CD4-positive, CD25-positive, alpha-beta regulatory T cell (primary cell): ENCODE results near the gene USP9Y. TPM values are rescaled to one million over a fixed set of nuclear protein-coding genes. Genes with fewer than 3 reads are reported as not detected.

Source experiments
- ATAC-seq, 2 donors: fragments of 150-1000 bp; cut with Tn5 transposase; one replicate each; pipeline ENCODE4 v1.10.0; 2021; ENCODE audit warnings: low read depth in 2 of 2, moderate number of reproducible peaks in 2 of 2, moderate library complexity in 1 of 2
- DNase-seq, 3 donors: peaks; one replicate each; pipeline versions ENCODE4 v3.0.0 to v3.0.0-alpha.2; 2012 to 2022; ENCODE audit warnings: mixed read lengths in 1 of 3
- H3K27ac ChIP-seq: one replicate; pipeline ENCODE4 v1.7.0; 2013; ENCODE audit warnings: mild to moderate bottlenecking, low read length; ENCODE audit not compliant: insufficient read depth, poor library complexity, severe bottlenecking
- H3K27me3 ChIP-seq: one replicate; pipeline ENCODE4 v1.7.0; 2013; ENCODE audit warnings: low read length; ENCODE audit not compliant: control insufficient read depth, insufficient read depth
- H3K36me3 ChIP-seq: one replicate; pipeline ENCODE4 v1.7.0; 2013; ENCODE audit warnings: mild to moderate bottlenecking, low read length, moderate library complexity; ENCODE audit not compliant: control insufficient read depth, insufficient read depth
- H3K4me1 ChIP-seq: 2 replicates; pipeline ENCODE4 v1.7.0; 2013; ENCODE audit warnings: mild to moderate bottlenecking, low read length; ENCODE audit not compliant: insufficient read depth, control insufficient read depth, poor library complexity, severe bottlenecking
- H3K4me3 ChIP-seq: one replicate; pipeline ENCODE4 v1.7.0; 2013; ENCODE audit warnings: low read depth, mild to moderate bottlenecking, low read length, moderate library complexity
- H3K9me3 ChIP-seq, 2 experiments: 1 replicate in 1 of 2; 2 replicates in 1 of 2; pipeline ENCODE4 v1.7.0; 2013; ENCODE audit warnings: low read length in 2 of 2, mild to moderate bottlenecking in 1 of 2, moderate library complexity in 1 of 2; ENCODE audit not compliant: control insufficient read depth in 2 of 2
- H3K27ac Mint-ChIP-seq, 3 donors: one replicate each; pipeline ENCODE4 v1.8.0; 2020 to 2022; ENCODE audit warnings: mild to moderate bottlenecking in 3 of 3, mixed read lengths in 3 of 3, moderate library complexity in 2 of 3
- H3K27me3 Mint-ChIP-seq: one replicate; pipeline ENCODE4 v1.8.0; 2022; ENCODE audit warnings: mild to moderate bottlenecking, mixed read lengths
- H3K36me3 Mint-ChIP-seq: one replicate; pipeline ENCODE4 v1.8.0; 2020; ENCODE audit warnings: mixed read lengths
- H3K4me1 Mint-ChIP-seq, 4 donors: one replicate each; pipeline ENCODE4 v1.8.0; 2020 to 2022; ENCODE audit warnings: mixed read lengths in 4 of 4, mild to moderate bottlenecking in 1 of 4
- H3K4me3 Mint-ChIP-seq, 4 donors: one replicate each; pipeline ENCODE4 v1.8.0; 2020 to 2022; ENCODE audit warnings: mild to moderate bottlenecking in 4 of 4, mixed read lengths in 4 of 4, moderate library complexity in 3 of 4
- H3K9me3 Mint-ChIP-seq, 7 donors: one replicate each; pipeline ENCODE4 v1.8.0; 2020 to 2022; ENCODE audit warnings: mixed read lengths in 7 of 7, mild to moderate bottlenecking in 3 of 7, moderate library complexity in 2 of 7
- polyA plus RNA-seq, 4 donors: library from polyadenylated mRNA; unstranded; fragments of 300-500 nt; fragmentation: Illumina TruSeq; gene quantifications; one replicate each; pipeline ENCODE4 v1.2.3, GENCODE V29; 2021
- total RNA-seq: library from RNA; stranded (reverse); gene quantifications from one replicate; pipeline ENCODE4 v1.2.3, GENCODE V29; 2022

Gene USP9Y
- total and polyA plus RNA-seq, 5 donors from 2014 or later: 7.9 TPM; not detected in 4

DNA sequence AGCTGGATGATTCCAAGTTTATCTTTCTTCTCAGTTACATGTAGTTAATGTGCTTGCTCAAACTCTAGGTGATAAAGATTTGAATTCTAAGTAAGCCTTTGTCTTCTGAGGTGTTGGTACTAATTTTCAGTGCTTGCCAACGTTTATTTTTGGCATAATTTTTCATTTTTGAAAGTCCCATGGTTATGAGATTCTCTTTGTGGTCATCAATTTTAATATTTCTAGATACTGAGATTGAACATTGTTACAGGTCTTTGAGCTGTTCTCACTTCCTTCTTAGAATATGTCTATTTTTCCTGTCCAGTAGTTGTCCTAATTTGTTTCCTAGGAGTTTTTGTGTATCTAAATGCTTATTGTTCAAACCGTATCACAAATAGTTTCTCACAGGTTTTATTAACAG is 40.4 kb downstream of the USP9Y start:
- Mint-ChIP-seq H3K36me3 (no peaks in the 10 kb centered on the region), H3K27me3 (no peaks in the 10 kb centered on the region), H3K4me3 (no peak overlapping the region), H3K9me3 (no peaks in the 10 kb centered on the region), H3K4me1 (peaks cover 0 to 2% (median 0%) of the 10 kb centered on the region in 4 donors), H3K27ac (no peak overlapping the region)
- H3K4me3 ChIP-seq: no peak overlapping the region
- H3K36me3 ChIP-seq: peaks cover 20% of the 10 kb centered on the region
- H3K4me1 ChIP-seq: no peaks in the 10 kb centered on the region
- no peak for ATAC-seq
- H3K27ac ChIP-seq: no peak overlapping the region
- no peaks in the 10 kb centered on the region for H3K27me3 ChIP-seq
- H3K9me3 ChIP-seq: no peaks in the 10 kb centered on the region
- DNase-seq: no peak

DNA sequence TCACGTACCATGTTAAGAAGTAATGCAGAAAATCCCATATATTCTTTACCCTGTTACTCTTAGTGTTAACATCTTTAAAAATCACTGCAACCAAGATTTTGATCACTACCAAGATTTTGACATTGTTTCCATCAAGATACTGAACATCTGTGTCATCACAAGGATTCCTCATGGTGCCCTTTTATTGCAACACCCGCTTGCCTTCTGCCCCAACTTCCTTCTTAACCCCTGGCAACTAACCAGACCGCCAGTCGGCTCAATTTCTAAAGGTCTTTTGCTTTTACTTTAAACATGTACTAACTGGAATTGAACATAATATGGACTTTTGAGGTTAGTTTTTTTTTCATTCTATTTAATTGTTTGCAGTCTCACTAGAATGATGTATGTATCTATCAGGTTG is 41.7 kb downstream of the USP9Y start:
- ATAC-seq: no peak
- Mint-ChIP-seq H3K4me3 (no peak overlapping the region), H3K36me3 (no peaks in the 10 kb centered on the region), H3K9me3 (no peaks in the 10 kb centered on the region), H3K4me1 (peaks cover 0 to 6% (median 0%) of the 10 kb centered on the region in 4 donors), H3K27me3 (no peaks in the 10 kb centered on the region), H3K27ac (no peak overlapping the region)
- DNase-seq: no peak
- H3K9me3 ChIP-seq: no peaks in the 10 kb centered on the region
- H3K27me3 ChIP-seq: no peaks in the 10 kb centered on the region
- no peaks in the 10 kb centered on the region for H3K4me1 ChIP-seq
- peaks cover 20% of the 10 kb centered on the region for H3K36me3 ChIP-seq
- no peak overlapping the region for H3K4me3 ChIP-seq
- no peak overlapping the region for H3K27ac ChIP-seq

DNA sequence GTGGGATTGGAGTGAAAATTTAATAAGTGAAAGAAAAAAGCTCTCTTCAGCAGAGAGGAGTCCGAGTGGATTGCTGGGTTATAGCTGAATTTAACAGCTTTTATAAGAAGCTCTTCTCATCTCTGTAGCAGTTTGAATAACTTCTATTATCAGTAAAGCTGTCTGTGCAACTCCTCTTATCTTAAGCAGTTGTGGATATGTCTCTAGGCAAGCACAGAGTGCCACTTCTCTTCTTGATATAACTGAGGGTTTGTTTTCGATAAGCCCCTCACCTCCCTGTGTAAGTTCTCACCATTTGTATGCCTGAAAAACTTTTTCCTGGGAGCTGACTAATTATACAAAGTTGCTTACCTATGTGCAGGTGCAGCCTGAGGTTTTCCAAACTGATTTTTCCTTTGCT is 43.1 kb downstream of the USP9Y start:
- H3K36me3 Mint-ChIP-seq: no peaks in the 10 kb centered on the region
- Histone ChIP-seq H3K4me3 (no peak overlapping the region), H3K27me3 (no peaks in the 10 kb centered on the region), H3K36me3 (peaks cover 24% of the 10 kb centered on the region), H3K27ac (no peak overlapping the region), H3K9me3 (no peaks in the 10 kb centered on the region), H3K4me1 (no peaks in the 10 kb centered on the region)
- peaks cover 0 to 6% (median 0%) of the 10 kb centered on the region in 4 donors for H3K4me1 Mint-ChIP-seq
- H3K27me3 Mint-ChIP-seq: no peaks in the 10 kb centered on the region
- H3K4me3 Mint-ChIP-seq: no peak overlapping the region
- H3K27ac Mint-ChIP-seq: no peak overlapping the region
- ATAC-seq (no peak), DNase-seq (no peak)
- H3K9me3 Mint-ChIP-seq: no peaks in the 10 kb centered on the region

DNA sequence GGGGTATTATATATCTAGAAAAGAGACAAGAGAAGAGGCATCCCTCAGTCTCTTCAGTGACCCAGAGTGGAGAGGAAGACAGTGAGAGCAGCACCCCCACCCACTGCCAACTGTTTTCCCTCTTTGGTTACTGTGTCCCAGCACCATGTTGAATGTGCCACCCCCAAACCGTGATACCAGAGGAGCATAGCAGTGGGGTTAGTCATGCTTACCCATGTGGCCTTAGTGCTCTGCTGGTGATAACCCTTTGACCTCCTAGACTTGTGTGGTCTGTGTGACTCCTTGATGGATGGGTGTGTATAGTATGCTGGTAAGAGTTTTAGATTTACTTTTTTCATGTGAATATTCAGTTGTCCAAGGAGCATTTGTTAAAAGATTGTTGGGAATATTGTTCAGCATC is 48.3 kb downstream of the USP9Y start:
- no peaks in the 10 kb centered on the region for H3K9me3 ChIP-seq
- no peaks in the 10 kb centered on the region for H3K4me1 ChIP-seq
- ATAC-seq: no peak
- H3K4me3 ChIP-seq: no peak overlapping the region
- no peak overlapping the region for H3K4me3 Mint-ChIP-seq
- H3K36me3 Mint-ChIP-seq: no peaks in the 10 kb centered on the region
- no peaks in the 10 kb centered on the region for H3K9me3 Mint-ChIP-seq
- H3K27me3 ChIP-seq: no peaks in the 10 kb centered on the region
- H3K27ac Mint-ChIP-seq: no peak overlapping the region
- H3K27me3 Mint-ChIP-seq: no peaks in the 10 kb centered on the region
- peaks cover 0 to 11% (median 3%) of the 10 kb centered on the region in 4 donors for H3K4me1 Mint-ChIP-seq
- DNase-seq: no peak
- peaks cover 10% of the 10 kb centered on the region for H3K36me3 ChIP-seq
- no peak overlapping the region for H3K27ac ChIP-seq

DNA sequence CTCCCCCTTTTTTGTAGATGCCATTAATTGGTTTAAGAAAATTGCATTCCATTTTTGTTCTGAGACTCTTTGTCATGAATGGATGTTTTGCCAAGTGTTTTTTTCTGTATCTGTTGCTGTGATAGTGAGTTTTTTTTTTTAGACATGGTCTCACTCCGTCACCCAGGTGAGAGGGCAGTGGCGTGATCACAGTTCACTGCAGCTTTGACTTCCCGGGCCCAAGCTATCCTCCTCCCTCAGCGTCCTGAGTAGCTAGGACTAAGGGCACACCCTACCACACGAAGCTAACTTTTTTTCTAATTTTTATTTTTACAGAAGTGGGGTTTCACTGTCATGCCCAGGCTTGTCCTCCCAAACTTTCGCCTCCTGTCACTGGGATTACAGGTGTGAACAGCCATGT is 51.8 kb downstream of the USP9Y start:
- no peak for DNase-seq
- Mint-ChIP-seq H3K4me1 (peaks cover 0 to 11% (median 3%) of the 10 kb centered on the region in 4 donors), H3K27ac (no peak overlapping the region), H3K27me3 (no peaks in the 10 kb centered on the region), H3K4me3 (no peak overlapping the region), H3K36me3 (no peaks in the 10 kb centered on the region), H3K9me3 (no peaks in the 10 kb centered on the region)
- Histone ChIP-seq H3K4me1 (no peaks in the 10 kb centered on the region), H3K36me3 (peaks cover 11% of the 10 kb centered on the region), H3K27me3 (no peaks in the 10 kb centered on the region), H3K27ac (no peak overlapping the region), H3K4me3 (no peak overlapping the region), H3K9me3 (no peaks in the 10 kb centered on the region)
- no peak for ATAC-seq

DNA sequence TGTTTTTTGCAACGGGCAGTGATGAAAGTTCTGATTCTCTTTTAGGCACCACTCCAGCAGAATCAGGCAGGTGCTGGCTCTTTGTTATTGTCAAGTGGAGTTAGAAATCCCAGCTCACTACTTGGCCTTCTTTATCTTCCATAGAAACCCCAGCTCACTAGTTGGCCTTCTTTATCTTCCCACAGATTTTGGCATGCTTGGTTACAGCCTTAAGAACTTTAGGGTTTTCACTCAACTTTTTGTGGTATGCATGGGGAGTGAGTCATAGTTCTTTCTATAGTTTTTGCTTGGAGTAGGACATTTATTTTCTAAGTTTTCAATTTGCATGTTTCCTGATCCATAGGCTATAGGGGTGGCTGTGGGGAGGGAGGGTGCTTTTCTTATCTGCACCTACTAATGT is 55.0 kb downstream of the USP9Y start:
- no peak overlapping the region for H3K27ac Mint-ChIP-seq

DNA sequence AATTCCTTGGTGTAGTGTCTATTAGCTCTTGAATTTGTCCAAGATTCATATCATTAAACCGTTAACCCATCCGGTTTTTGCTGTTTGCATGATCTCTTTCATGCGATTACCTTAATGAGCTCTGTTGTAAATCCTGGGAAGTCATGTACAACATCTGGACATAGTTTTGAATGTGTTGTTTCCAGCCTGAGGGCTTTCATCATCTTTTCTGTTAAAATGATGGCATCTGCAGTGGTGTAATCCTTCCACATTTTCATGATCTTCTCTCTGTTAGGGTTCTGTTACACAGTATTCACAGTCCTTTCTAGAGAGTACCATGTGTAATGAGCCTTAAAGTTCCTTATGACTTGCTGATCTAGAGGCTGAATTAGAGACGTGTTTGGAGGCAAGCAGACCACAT is 64.9 kb downstream of the USP9Y start:
- Histone ChIP-seq H3K27ac (no peak overlapping the region), H3K27me3 (no peaks in the 10 kb centered on the region), H3K4me1 (no peaks in the 10 kb centered on the region), H3K9me3 (no peaks in the 10 kb centered on the region), H3K4me3 (no peak overlapping the region), H3K36me3 (peaks cover 9% of the 10 kb centered on the region)
- Mint-ChIP-seq H3K27me3 (no peaks in the 10 kb centered on the region), H3K27ac (no peak overlapping the region), H3K4me3 (no peak overlapping the region), H3K9me3 (no peaks in the 10 kb centered on the region), H3K4me1 (peaks cover 0 to 4% (median 0%) of the 10 kb centered on the region in 4 donors), H3K36me3 (no peaks in the 10 kb centered on the region)
- ATAC-seq (no peak), DNase-seq (no peak)

More for the DNA sequence above, 55.0 kb downstream of the USP9Y start:
- Mint-ChIP-seq H3K36me3 (no peaks in the 10 kb centered on the region), H3K9me3 (no peaks in the 10 kb centered on the region), H3K27me3 (no peaks in the 10 kb centered on the region), H3K4me3 (no peak overlapping the region), H3K4me1 (peaks cover 0 to 9% (median 0%) of the 10 kb centered on the region in 4 donors)
- Histone ChIP-seq H3K4me3 (no peak overlapping the region), H3K4me1 (no peaks in the 10 kb centered on the region), H3K27me3 (no peaks in the 10 kb centered on the region), H3K36me3 (peaks cover 9% of the 10 kb centered on the region), H3K9me3 (no peaks in the 10 kb centered on the region), H3K27ac (no peak overlapping the region)
- no peak for DNase-seq
- no peak for ATAC-seq

DNA sequence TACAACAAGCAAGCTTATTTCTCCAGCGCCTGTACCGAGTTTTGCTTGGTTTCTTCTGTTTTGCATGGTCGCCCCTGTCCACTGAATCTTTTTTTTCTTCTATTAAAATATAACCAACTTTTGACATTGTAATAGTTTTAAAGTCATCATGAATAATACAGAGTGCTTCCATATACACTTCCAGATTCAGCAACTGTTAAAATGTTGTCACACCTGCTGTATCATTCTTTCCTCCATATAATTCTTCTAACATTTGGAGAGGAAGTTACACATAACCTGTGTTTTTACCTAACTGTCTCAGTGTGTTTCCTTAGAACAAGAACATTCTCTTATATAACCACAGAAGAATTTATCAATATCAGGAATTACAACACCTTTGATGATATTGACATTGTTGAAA is 83.5 kb downstream of the USP9Y start:
- Mint-ChIP-seq H3K36me3 (no peaks in the 10 kb centered on the region), H3K27ac (no peak overlapping the region), H3K27me3 (no peaks in the 10 kb centered on the region), H3K9me3 (no peaks in the 10 kb centered on the region), H3K4me3 (no peak overlapping the region), H3K4me1 (peaks cover 0 to 4% (median 0%) of the 10 kb centered on the region in 4 donors)
- peaks cover 39% of the 10 kb centered on the region for H3K36me3 ChIP-seq
- H3K4me3 ChIP-seq: no peak overlapping the region
- no peaks in the 10 kb centered on the region for H3K27me3 ChIP-seq
- no peak for ATAC-seq
- H3K27ac ChIP-seq: no peak overlapping the region
- no peak for DNase-seq
- H3K9me3 ChIP-seq: no peaks in the 10 kb centered on the region
- H3K4me1 ChIP-seq: no peaks in the 10 kb centered on the region
